Small intestine (tissue), 7 donors: Measurements from ENCODE around the gene DBF4B. TPM values are rescaled to one million over a fixed set of nuclear protein-coding genes. Genes with fewer than 3 reads are reported as not detected.

Experiments used
- DNase-seq, 2 donors: peaks; one replicate each; pipeline versions ENCODE4 v3.0.0 to v3.0.0-alpha.2; 2013
- FAIRE-seq: peaks from 2 replicates; lab custom pipeline; 2012; peaks lifted over from hg19 to GRCh38; lab: Jason Lieb, UNC
- H3K27ac ChIP-seq, 3 donors: one replicate each; pipeline ENCODE4 v1.5.1; 2013; ENCODE audit warnings: low read length in 2 of 3, mild to moderate bottlenecking in 2 of 3, control low read depth in 1 of 3, inconsistent platforms in 1 of 3, low read depth in 1 of 3, moderate library complexity in 1 of 3
- H3K27me3 ChIP-seq, 3 donors: one replicate each; pipeline ENCODE4 v1.6.1; 2013; ENCODE audit warnings: low read length in 3 of 3, inconsistent platforms in 1 of 3; ENCODE audit not compliant: control insufficient read depth in 3 of 3, insufficient read depth in 3 of 3
- H3K36me3 ChIP-seq, 3 donors: one replicate each; pipeline ENCODE4 v1.6.1; 2013; ENCODE audit warnings: low read length in 3 of 3, inconsistent platforms in 1 of 3, low read depth in 1 of 3, mild to moderate bottlenecking in 1 of 3, moderate library complexity in 1 of 3; ENCODE audit not compliant: control insufficient read depth in 3 of 3, insufficient read depth in 2 of 3
- H3K4me1 ChIP-seq, 3 donors: one replicate each; pipeline ENCODE4 v1.6.1; 2013; ENCODE audit warnings: low read length in 2 of 3, inconsistent platforms in 1 of 3, low read depth in 1 of 3, mild to moderate bottlenecking in 1 of 3, moderate library complexity in 1 of 3; ENCODE audit not compliant: control insufficient read depth in 3 of 3, insufficient read depth in 2 of 3
- H3K4me3 ChIP-seq, 3 donors: one replicate each; pipeline ENCODE4 v1.5.1; 2013; ENCODE audit warnings: low read length in 3 of 3, control low read depth in 1 of 3, inconsistent platforms in 1 of 3, low read depth in 1 of 3, mild to moderate bottlenecking in 1 of 3, moderate library complexity in 1 of 3
- H3K9me3 ChIP-seq, 2 donors: one replicate each; pipeline ENCODE4 v1.6.1; 2013; ENCODE audit warnings: low read depth in 1 of 2, low read length in 1 of 2; ENCODE audit not compliant: control insufficient read depth in 2 of 2, insufficient read depth in 1 of 2
- WGBS, 3 donors: extraction: QIAGEN DNeasy Blood & Tissue Kit; methylation state at CpG; one replicate each; pipeline ENCODE4 v1.1.7; 2013; 5-methylcytosine and 5-hydroxymethylcytosine counted together
- polyA plus RNA-seq, 4 donors: library from polyadenylated mRNA; stranded (reverse) in 3 of 4; unstranded in 1 of 4; fragments of 200-250 nt in 3 of 4; fragments of 120-200 nt in 1 of 4; gene quantifications; one replicate each; pipeline versions ENCODE4 v1.2.1 to v1.2.3, GENCODE V29; 2013
- donor health status: healthy with polysubstance abuse.
- donor health status: control.
- donor health status: control.
- donor health status: Bipolar disorder and iron deficiency.
- donor health status: healthy.

Gene DBF4B
- polyA plus RNA-seq, 4 donors: 0.54 to 9.1 (median 3.1) TPM

- FAIRE-seq (no peak), DNase-seq (peak; percentile 67 to 87)
- H3K4me1 ChIP-seq: peaks cover 0 to 23% (median 0%) of the 10 kb centered on the region in 3 donors
- no peak overlapping the region for H3K27ac ChIP-seq
- H3K27me3 ChIP-seq: peaks cover 0 to 20% (median 0%) of the 10 kb centered on the region in 3 donors
- no peaks in the 10 kb centered on the region for H3K9me3 ChIP-seq
- H3K4me3 ChIP-seq: peak overlapping the region in 1 of 3 donors; percentile 46
- peaks cover 0 to 3% (median 0%) of the 10 kb centered on the region in 3 donors for H3K36me3 ChIP-seq
- WGBS, 3 donors: 15 to 23% (median 20%) methylated on average over 30 to 36 of the region's 36 CpGs
These were observed 71.0 kb downstream of the DBF4B start for GRCh38 chr17:44779211-44780025.

DNA sequence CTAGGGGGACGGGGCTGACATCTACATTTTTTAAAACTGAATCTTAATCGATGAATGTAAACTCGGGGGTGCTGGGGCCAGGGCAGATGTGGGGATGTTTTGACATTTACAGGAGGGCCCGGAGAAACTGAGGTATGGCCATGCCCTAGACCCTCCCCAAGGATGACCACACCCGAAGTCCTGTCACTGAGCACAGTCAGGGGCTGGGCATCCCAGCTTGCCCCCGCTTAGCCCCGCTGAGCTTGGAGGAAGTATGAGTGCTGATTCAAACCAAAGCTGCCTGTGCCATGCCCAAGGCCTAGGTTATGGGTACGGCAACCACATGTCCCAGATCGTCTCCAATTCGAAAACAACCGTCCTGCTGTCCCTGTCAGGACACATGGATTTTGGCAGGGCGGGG lies 71.7 kb downstream of the DBF4B start:
- Histone ChIP-seq H3K27me3 (peaks cover 0 to 20% (median 0%) of the 10 kb centered on the region in 3 donors), H3K27ac (no peak overlapping the region), H3K4me3 (no peak overlapping the region), H3K9me3 (no peaks in the 10 kb centered on the region), H3K36me3 (peaks cover 0 to 3% (median 0%) of the 10 kb centered on the region in 3 donors), H3K4me1 (peaks cover 0 to 19% (median 0%) of the 10 kb centered on the region in 3 donors)
- DNase-seq (no peak), FAIRE-seq (no peak)
- WGBS, 3 donors: 72 to 86% (median 78%) methylated on average over 12 of the region's 12 CpGs

DNA sequence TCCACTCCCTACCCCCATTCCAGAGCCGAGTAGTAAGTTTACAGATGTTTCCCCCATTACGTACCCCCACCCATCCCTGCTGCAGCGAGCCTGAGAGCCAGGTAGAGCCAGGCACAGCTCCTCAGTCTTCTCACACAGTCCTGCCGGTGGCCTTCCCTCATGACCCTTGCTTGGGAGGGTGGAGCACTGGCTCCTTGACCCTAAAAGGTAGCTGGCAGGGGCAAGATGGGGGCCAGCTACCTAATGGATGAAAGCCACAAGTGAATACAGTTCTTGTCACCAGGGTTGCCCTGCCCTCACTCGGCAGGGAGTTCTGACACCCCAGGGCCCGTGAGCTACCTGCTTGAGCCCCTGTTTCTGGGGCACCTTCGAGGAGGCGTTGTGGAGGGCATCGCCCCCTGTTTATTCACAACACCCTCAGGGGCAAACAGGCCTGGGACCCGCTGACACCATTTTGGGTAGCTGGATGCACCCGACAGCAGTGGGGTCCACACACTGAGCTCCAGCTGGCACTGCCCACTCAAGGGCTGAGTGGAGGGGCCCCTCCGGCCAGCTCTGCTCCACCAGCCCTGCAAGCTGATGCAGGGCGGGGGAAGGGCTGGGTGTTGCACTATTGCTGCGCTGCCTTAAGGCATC lies 72.5 kb downstream of the DBF4B start:
- H3K9me3 ChIP-seq: no peaks in the 10 kb centered on the region
- no peak overlapping the region for H3K27ac ChIP-seq
- no peak for DNase-seq
- 85 to 88% (median 87%) methylated on average over 14 of the region's 14 CpGs for WGBS, 3 donors
- peaks cover 0 to 3% (median 0%) of the 10 kb centered on the region in 3 donors for H3K36me3 ChIP-seq
- H3K4me3 ChIP-seq: no peak overlapping the region
- no peak for FAIRE-seq
- H3K27me3 ChIP-seq: peaks cover 0 to 20% (median 0%) of the 10 kb centered on the region in 3 donors
- H3K4me1 ChIP-seq: peaks cover 0 to 17% (median 0%) of the 10 kb centered on the region in 3 donors

DNA sequence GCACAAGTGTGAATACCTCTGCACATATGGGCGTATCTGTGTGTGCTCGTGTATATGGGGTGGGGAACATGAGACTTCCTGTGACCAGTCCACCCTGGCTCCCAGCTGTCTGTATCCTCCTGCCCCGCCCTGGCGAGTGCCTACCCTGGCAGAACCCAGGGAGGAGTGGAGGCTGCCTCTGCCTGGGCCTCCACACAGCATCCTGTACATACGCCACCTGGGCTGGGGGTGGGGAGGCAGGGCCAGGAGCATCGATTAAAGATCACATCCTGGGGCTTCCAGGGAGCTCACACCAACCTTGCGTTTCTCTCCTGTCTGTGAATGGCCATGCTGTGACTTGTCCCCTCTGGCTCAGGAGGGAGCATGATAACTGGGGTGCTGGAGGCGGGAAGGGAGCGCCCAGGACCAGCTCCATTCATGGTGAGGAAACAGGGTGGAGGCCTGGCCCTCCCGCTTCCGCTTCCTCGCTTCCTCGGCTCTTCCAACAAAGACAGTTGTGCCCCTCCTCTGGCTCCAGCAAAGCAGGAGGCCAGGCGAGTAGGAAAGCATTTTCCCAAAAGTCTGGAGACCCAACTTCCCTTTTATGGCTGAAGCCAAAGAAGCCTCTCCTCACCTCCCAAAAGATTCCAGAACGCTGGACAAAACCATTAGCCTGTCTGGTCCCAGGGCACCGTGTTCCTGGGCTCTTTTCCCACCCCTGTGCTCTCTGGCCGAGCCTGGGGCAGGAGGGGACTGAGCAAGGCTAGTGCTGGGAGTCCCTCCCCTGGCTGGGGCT lies 73.3 kb downstream of the DBF4B start:
- DNase-seq: no peak

DNA sequence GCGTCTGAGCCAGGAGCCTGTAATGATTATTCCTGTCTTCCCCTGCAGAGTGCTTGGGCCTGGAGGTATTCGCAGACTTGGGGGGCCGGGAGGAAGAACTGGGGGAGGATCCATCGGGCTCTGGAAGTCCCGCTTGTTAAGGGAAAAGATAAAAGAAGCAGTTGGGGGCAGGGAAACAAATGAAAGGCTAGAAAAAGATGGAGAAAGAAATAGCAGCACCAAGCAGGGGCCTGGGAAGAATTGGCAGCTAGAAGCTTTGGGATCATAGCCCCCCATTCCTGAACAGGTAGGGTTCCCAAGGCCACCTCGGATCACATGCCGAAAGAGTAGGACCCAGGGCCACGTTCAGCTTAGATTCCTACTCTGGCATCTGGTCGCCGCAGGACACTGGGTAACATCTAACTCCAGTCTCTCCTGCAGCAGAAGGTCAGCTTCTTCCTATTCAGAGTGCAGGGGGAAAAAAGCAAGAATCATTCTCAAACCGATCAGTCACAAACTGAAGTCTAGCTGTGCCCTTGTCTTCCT lies 73.9 kb downstream of the DBF4B start:
- Histone ChIP-seq H3K9me3 (no peaks in the 10 kb centered on the region), H3K27ac (no peak overlapping the region), H3K36me3 (peaks cover 0 to 3% (median 0%) of the 10 kb centered on the region in 3 donors), H3K4me3 (no peak overlapping the region), H3K4me1 (peaks cover 0 to 10% (median 0%) of the 10 kb centered on the region in 3 donors), H3K27me3 (peaks cover 0 to 11% (median 0%) of the 10 kb centered on the region in 3 donors)
- 64 to 78% (median 69%) methylated on average over 11 of the region's 11 CpGs for WGBS, 3 donors
- DNase-seq: no peak
- no peak for FAIRE-seq

More for the DNA sequence above, 73.3 kb downstream of the DBF4B start:
- no peaks in the 10 kb centered on the region for H3K9me3 ChIP-seq
- H3K4me3 ChIP-seq: no peak overlapping the region
- H3K27ac ChIP-seq: peak overlapping the region in 1 of 3 donors; percentile 3
- peaks cover 0 to 15% (median 0%) of the 10 kb centered on the region in 3 donors for H3K27me3 ChIP-seq
- 60 to 62% (median 62%) methylated on average over 17 of the region's 17 CpGs for WGBS, 3 donors
- peaks cover 0 to 3% (median 0%) of the 10 kb centered on the region in 3 donors for H3K36me3 ChIP-seq
- no peak for FAIRE-seq
- peaks cover 0 to 10% (median 0%) of the 10 kb centered on the region in 3 donors for H3K4me1 ChIP-seq

- WGBS, 3 donors: 85 to 88% (median 86%) methylated on average over 7 of the region's 7 CpGs
- Histone ChIP-seq H3K27me3 (peaks cover 0 to 2% (median 0%) of the 10 kb centered on the region in 3 donors), H3K4me3 (no peak overlapping the region), H3K27ac (no peak overlapping the region), H3K4me1 (no peaks in the 10 kb centered on the region), H3K36me3 (no peaks in the 10 kb centered on the region), H3K9me3 (no peaks in the 10 kb centered on the region)
- FAIRE-seq (no peak), DNase-seq (no peak)
These were observed 77.5 kb downstream of the DBF4B start for GRCh38 chr17:44785921-44786320.

- no peak overlapping the region for H3K27ac ChIP-seq
- H3K9me3 ChIP-seq: no peaks in the 10 kb centered on the region
- DNase-seq: no peak
- H3K4me1 ChIP-seq: no peaks in the 10 kb centered on the region
- H3K36me3 ChIP-seq: no peaks in the 10 kb centered on the region
- 55 to 74% (median 68%) methylated on average over 16 of the region's 16 CpGs for WGBS, 3 donors
- no peak overlapping the region for H3K4me3 ChIP-seq
- H3K27me3 ChIP-seq: peaks cover 0 to 2% (median 0%) of the 10 kb centered on the region in 3 donors
- FAIRE-seq: no peak
These were observed 78.2 kb downstream of the DBF4B start for GRCh38 chr17:44786551-44787081.
